Liver (tissue), 9 donors: ENCODE measurements around the gene FSD1L. TPM values are rescaled to one million over a fixed set of nuclear protein-coding genes. Genes with fewer than 3 reads are reported as not detected.

Experiments used
- DNase-seq: peaks from one replicate; pipeline ENCODE4 v3.0.0-alpha.2; 2017; ENCODE audit warnings: low spot score
- H3K27ac ChIP-seq, 2 donors: one replicate each; pipeline ENCODE4 v1.7.0; 2013; ENCODE audit warnings: inconsistent platforms in 2 of 2, low read length in 2 of 2, control low read depth in 1 of 2, low read depth in 1 of 2, mild to moderate bottlenecking in 1 of 2
- H3K27me3 ChIP-seq, 4 donors: one replicate each; pipeline versions ENCODE4 v1.6.1 to v1.7.0; 2013; ENCODE audit warnings: low read length in 3 of 4, inconsistent platforms in 1 of 4, mild to moderate bottlenecking in 1 of 4, moderate library complexity in 1 of 4; ENCODE audit not compliant: control insufficient read depth in 4 of 4, insufficient read depth in 4 of 4
- H3K36me3 ChIP-seq, 4 donors: one replicate each; pipeline versions ENCODE4 v1.6.1 to v1.7.0; 2013; ENCODE audit warnings: low read length in 3 of 4, mild to moderate bottlenecking in 3 of 4, low read depth in 1 of 4, moderate library complexity in 1 of 4; ENCODE audit not compliant: control insufficient read depth in 4 of 4, insufficient read depth in 3 of 4
- H3K4me1 ChIP-seq, 4 donors: one replicate each; pipeline versions ENCODE4 v1.6.1 to v1.7.0; 2013; ENCODE audit warnings: low read length in 3 of 4, mild to moderate bottlenecking in 3 of 4, moderate library complexity in 1 of 4; ENCODE audit not compliant: control insufficient read depth in 4 of 4, insufficient read depth in 4 of 4
- H3K4me3 ChIP-seq, 3 donors: one replicate each; pipeline versions ENCODE4 v1.6.1 to v1.7.0; 2013; ENCODE audit warnings: low read length in 3 of 3, control low read depth in 1 of 3, low read depth in 1 of 3, mild to moderate bottlenecking in 1 of 3
- H3K9ac ChIP-seq, 2 donors: one replicate each; pipeline ENCODE4 v1.7.0; 2013; ENCODE audit warnings: low read length in 2 of 2, mild to moderate bottlenecking in 2 of 2, moderate library complexity in 2 of 2, control low read depth in 1 of 2, low read depth in 1 of 2
- H3K9me3 ChIP-seq, 4 donors: one replicate each; pipeline versions ENCODE4 v1.6.1 to v1.7.0; 2013; ENCODE audit warnings: low read length in 3 of 4; ENCODE audit not compliant: control insufficient read depth in 4 of 4
- CTCF ChIP-seq: fragments of 150-350 bp; IDR thresholded peaks from 2 replicates; pipeline ENCODE4 v1.5.1; 2017; ENCODE audit warnings: improper control_type of control experiment, low read depth, low read length; ENCODE audit not compliant: missing input control
- EGR1 ChIP-seq, 2 donors: IDR thresholded peaks; 2 replicates each; pipeline ENCODE4 v1.6.1; 2016 to 2018; ENCODE audit warnings: antibody characterized with exemption in 2 of 2, low read depth in 2 of 2
- FOXA1 ChIP-seq: IDR thresholded peaks from 2 replicates; pipeline ENCODE4 v1.6.1; 2016; ENCODE audit warnings: antibody characterized with exemption
- FOXA2 ChIP-seq: IDR thresholded peaks from 2 replicates; pipeline ENCODE4 v1.6.1; 2016; ENCODE audit warnings: antibody characterized with exemption
- GABPA ChIP-seq, 2 donors: IDR thresholded peaks in 1 of 2; conservative IDR thresholded peaks in 1 of 2; 2 replicates each; pipeline ENCODE4 v1.6.1; 2016; ENCODE audit warnings: antibody characterized with exemption in 2 of 2, mild to moderate bottlenecking in 1 of 2, moderate library complexity in 1 of 2
- HNF4A ChIP-seq, 2 donors: conservative IDR thresholded peaks; 2 replicates each; pipeline ENCODE4 v1.6.1; 2016; ENCODE audit warnings: antibody characterized with exemption in 2 of 2, mild to moderate bottlenecking in 2 of 2
- HNF4G ChIP-seq: IDR thresholded peaks from 2 replicates; pipeline ENCODE4 v1.6.1; 2016; ENCODE audit warnings: antibody characterized with exemption
- JUND ChIP-seq, 2 donors: IDR thresholded peaks; 2 replicates each; pipeline ENCODE4 v1.6.1; 2016; ENCODE audit warnings: antibody characterized with exemption in 2 of 2
- NR2F2 ChIP-seq: IDR thresholded peaks from 2 replicates; pipeline ENCODE4 v1.6.1; 2016; ENCODE audit warnings: antibody characterized with exemption
- RAD21 ChIP-seq, 2 donors: IDR thresholded peaks; 2 replicates each; pipeline ENCODE4 v1.6.1; 2016; ENCODE audit warnings: antibody characterized with exemption in 2 of 2, mild to moderate bottlenecking in 2 of 2
- REST ChIP-seq: IDR thresholded peaks from 2 replicates; pipeline ENCODE4 v1.6.1; 2016; ENCODE audit warnings: antibody characterized with exemption, mild to moderate bottlenecking
- RXRA ChIP-seq, 2 donors: IDR thresholded peaks; 2 replicates each; pipeline ENCODE4 v1.6.1; 2017 to 2018; ENCODE audit warnings: antibody characterized with exemption in 2 of 2, mild to moderate bottlenecking in 1 of 2
- SP1 ChIP-seq: IDR thresholded peaks from 2 replicates; pipeline ENCODE4 v1.6.1; 2018; ENCODE audit warnings: antibody characterized with exemption, mild to moderate bottlenecking
- TAF1 ChIP-seq: conservative IDR thresholded peaks from 2 replicates; pipeline ENCODE4 v1.6.1; 2016; ENCODE audit warnings: antibody characterized with exemption, mild to moderate bottlenecking
- YY1 ChIP-seq: IDR thresholded peaks from 2 replicates; pipeline ENCODE4 v1.6.1; 2016; ENCODE audit warnings: antibody characterized with exemption, mild to moderate bottlenecking
- WGBS: extraction: QIAGEN DNeasy Blood & Tissue Kit; methylation state at CpG from one replicate; pipeline ENCODE4 v1.1.7; 2013; 5-methylcytosine and 5-hydroxymethylcytosine counted together
- polyA plus RNA-seq, 2 donors: library from polyadenylated mRNA; stranded (reverse) in 1 of 2; unstranded in 1 of 2; fragments of 200-250 nt in 1 of 2; fragments of >200 nt in 1 of 2; fragmentation: Nextera tagmentation in 1 of 2; extraction: Ambion mirVana in 1 of 2; gene quantifications; one replicate each; pipeline versions ENCODE4 v1.2.1 to v1.2.3, GENCODE V29; 2013 to 2015
- total RNA-seq, 2 donors: library from RNA; depleted of rRNA; stranded (reverse); fragments of >200 nt; gene quantifications; one replicate each; pipeline ENCODE4 v1.2.3, GENCODE V29; 2014
- TF ChIP-seq, protein P1 (sequence below): IDR thresholded peaks from 2 replicates; pipeline ENCODE4 v1.6.1; 2016; ENCODE audit warnings: antibody characterized with exemption
- TF ChIP-seq, protein P2 (sequence below): IDR thresholded peaks from 2 replicates; pipeline ENCODE4 v1.6.1; 2016; ENCODE audit warnings: antibody characterized with exemption
- TF ChIP-seq, protein P3 (sequence below): IDR thresholded peaks from 2 replicates; pipeline ENCODE4 v1.6.1; 2016; ENCODE audit warnings: antibody characterized with exemption
- donor health status: healthy.
- donor health status: healthy.
- donor health status: healthy.
- donor health status: healthy.
- donor health status: healthy.

Gene FSD1L
- total and polyA plus RNA-seq, 4 donors, result 0.38 to 3.6 (median 1.9) TPM

DNA sequence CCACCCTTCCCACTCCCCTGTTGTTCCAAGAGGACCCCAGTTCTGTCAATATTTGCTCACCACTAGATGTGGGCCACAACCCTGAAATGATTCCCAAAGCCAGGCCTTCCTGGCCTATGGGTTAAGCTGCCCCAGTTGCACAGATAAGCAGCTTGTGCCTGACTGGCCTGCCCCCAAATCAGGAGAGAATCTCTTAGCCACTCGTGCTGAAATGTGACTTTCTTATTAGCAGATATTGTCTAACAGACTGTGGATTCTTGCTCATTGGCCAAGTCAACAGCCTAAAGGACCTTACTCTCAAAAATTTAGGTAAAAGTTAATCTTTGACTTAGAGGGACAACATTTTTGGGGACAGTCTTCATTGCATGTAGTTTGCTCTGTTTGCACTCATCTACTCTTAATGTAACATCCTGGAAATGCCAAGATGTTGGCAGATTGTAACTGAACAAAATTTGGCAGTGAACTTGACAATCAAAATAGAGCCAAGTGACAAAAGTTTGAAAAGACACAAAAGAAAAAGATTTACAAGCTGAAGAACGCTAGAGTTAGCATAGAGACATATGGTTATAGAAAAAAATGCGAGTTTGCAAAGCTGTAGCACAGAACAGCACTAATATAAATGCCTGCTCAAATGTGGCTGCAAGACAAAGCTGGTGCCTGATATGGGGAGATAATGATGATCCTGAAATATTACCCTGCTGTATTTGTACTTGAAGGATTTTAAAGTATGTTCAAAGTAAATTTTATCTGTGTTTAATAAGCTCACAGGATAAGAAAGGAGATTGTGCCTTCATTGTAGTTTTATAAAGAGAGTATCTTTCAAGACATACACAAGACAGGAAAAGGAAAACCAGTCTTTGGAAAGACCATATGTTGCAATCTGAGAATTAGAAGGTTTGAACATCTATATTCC is 29.0 kb upstream of the FSD1L start:
- no peak overlapping the region for H3K4me3 ChIP-seq
- H3K27ac ChIP-seq, result peak overlapping the region; percentile 75 to 90
- WGBS, result 28% methylated on average over 3 of the region's 3 CpGs
- no peaks in the 10 kb centered on the region for H3K36me3 ChIP-seq
- TF ChIP-seq, protein P1, sequence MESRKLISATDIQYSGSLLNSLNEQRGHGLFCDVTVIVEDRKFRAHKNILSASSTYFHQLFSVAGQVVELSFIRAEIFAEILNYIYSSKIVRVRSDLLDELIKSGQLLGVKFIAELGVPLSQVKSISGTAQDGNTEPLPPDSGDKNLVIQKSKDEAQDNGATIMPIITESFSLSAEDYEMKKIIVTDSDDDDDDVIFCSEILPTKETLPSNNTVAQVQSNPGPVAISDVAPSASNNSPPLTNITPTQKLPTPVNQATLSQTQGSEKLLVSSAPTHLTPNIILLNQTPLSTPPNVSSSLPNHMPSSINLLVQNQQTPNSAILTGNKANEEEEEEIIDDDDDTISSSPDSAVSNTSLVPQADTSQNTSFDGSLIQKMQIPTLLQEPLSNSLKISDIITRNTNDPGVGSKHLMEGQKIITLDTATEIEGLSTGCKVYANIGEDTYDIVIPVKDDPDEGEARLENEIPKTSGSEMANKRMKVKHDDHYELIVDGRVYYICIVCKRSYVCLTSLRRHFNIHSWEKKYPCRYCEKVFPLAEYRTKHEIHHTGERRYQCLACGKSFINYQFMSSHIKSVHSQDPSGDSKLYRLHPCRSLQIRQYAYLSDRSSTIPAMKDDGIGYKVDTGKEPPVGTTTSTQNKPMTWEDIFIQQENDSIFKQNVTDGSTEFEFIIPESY, result peak; percentile 81
- TF ChIP-seq EGR1 (IDR thresholded peaks at IDR 0.05; ENCODE audit: low read depth in 2 of 2) (no peak), SP1 (peak; percentile 97), NR2F2 (peak; percentile 40), CTCF (no peak), HNF4G (peak; percentile 56), RAD21 (IDR thresholded peaks at IDR 0.05) (peak; percentile 37 to 39), YY1 (peak; percentile 66), FOXA1 (peak; percentile 69), GABPA (IDR thresholded peaks at IDR 0.05 in 1 of 2, conservative IDR thresholded peaks at IDR 0.05 in 1 of 2) (peak in 1 of 2 donors; percentile 9), TAF1 (peak; percentile 52), RXRA (IDR thresholded peaks at IDR 0.05) (peak; percentile 98), FOXA2 (peak; percentile 87), HNF4A (conservative IDR thresholded peaks at IDR 0.05) (peak; percentile 86 to 89), REST (peak; percentile 63), JUND (IDR thresholded peaks at IDR 0.05) (peak; percentile 64 to 89)
- TF ChIP-seq, protein P2, sequence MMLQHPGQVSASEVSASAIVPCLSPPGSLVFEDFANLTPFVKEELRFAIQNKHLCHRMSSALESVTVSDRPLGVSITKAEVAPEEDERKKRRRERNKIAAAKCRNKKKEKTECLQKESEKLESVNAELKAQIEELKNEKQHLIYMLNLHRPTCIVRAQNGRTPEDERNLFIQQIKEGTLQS, result peak; percentile 69
- TF ChIP-seq, protein P3, sequence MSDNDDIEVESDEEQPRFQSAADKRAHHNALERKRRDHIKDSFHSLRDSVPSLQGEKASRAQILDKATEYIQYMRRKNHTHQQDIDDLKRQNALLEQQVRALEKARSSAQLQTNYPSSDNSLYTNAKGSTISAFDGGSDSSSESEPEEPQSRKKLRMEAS, result peak; percentile 70
- peaks cover 4 to 55% (median 50%) of the 10 kb centered on the region in 4 donors for H3K4me1 ChIP-seq
- no peaks in the 10 kb centered on the region for H3K9me3 ChIP-seq
- H3K9ac ChIP-seq, result peak overlapping the region in 1 of 2 donors; percentile 44
- no peaks in the 10 kb centered on the region for H3K27me3 ChIP-seq
- DNase-seq, result peak; percentile 64
